GM18526 (cell line): ENCODE data around the gene PACS2.
A peak's percentile ranks its signal among the peaks of the same experiment; 100 is the strongest.

Source experiments
- POLR2A ChIP-seq: IDR thresholded peaks from 3 replicates; pipeline ENCODE4 v1.6.1; 2011; ENCODE audit not compliant: insufficient read length; ENCODE audit errors: extremely low read depth

Gene PACS2

GRCh38 chr14:105433161-105433605, 118.6 kb downstream of the PACS2 start:
- no peak for TF ChIP-seq POLR2A

GRCh38 chr14:105436402-105436801, 121.9 kb downstream of the PACS2 start:
- TF ChIP-seq POLR2A: no peak

GRCh38 chr14:105436891-105437722, 122.6 kb downstream of the PACS2 start:
- TF ChIP-seq POLR2A: no peak

GRCh38 chr14:105437723-105438500, 123.4 kb downstream of the PACS2 start:
- no peak for TF ChIP-seq POLR2A

- TF ChIP-seq POLR2A: no peak
These were observed 124.6 kb downstream of the PACS2 start for GRCh38 chr14:105439179-105439578.

- TF ChIP-seq POLR2A: no peak
These were observed 125.4 kb downstream of the PACS2 start for GRCh38 chr14:105439710-105440553.

GRCh38 chr14:105440554-105440900, 126.0 kb downstream of the PACS2 start:
- no peak for TF ChIP-seq POLR2A

GRCh38 chr14:105440992-105441391, 126.4 kb downstream of the PACS2 start:
- no peak for TF ChIP-seq POLR2A

- TF ChIP-seq POLR2A: no peak
These were observed 127.6 kb downstream of the PACS2 start for GRCh38 chr14:105442125-105442524.

- no peak for TF ChIP-seq POLR2A
These were observed 128.3 kb downstream of the PACS2 start for GRCh38 chr14:105442834-105443233.

GRCh38 chr14:105444859-105445258, 130.3 kb downstream of the PACS2 start:
- TF ChIP-seq POLR2A: peak; percentile 14

GRCh38 chr14:105445290-105445689, 130.7 kb downstream of the PACS2 start:
- TF ChIP-seq POLR2A: no peak

GRCh38 chr14:105445901-105446845, 131.6 kb downstream of the PACS2 start:
- no peak for TF ChIP-seq POLR2A

GRCh38 chr14:105446971-105447370, 132.4 kb downstream of the PACS2 start:
- TF ChIP-seq POLR2A: no peak
